ENCODE data around the gene SMIM23. TPM values are rescaled to one million over a fixed set of nuclear protein-coding genes. Genes with fewer than 3 reads are reported as not detected.

The SMIM23 gene
- not detected in 2 replicates for total RNA-seq (2022)
- not detected for Bru-seq, nascent RNA
- BruChase-seq, experiment 1, labeled RNA remaining after a 6-hour chase, result not detected
- BruChase-seq, experiment 2, labeled RNA remaining after a 2-hour chase, result not detected
- long read RNA-seq, result 0 reads

GRCh38 chr5:171785517-171785916 is at the start of gene SMIM23:
Gene SMIM23, plus strand, starts transcription at chr5:171785817. Its CDS starts 55 bp downstream, at chr5:171785872.
- TF ChIP-seq, protein P1, sequence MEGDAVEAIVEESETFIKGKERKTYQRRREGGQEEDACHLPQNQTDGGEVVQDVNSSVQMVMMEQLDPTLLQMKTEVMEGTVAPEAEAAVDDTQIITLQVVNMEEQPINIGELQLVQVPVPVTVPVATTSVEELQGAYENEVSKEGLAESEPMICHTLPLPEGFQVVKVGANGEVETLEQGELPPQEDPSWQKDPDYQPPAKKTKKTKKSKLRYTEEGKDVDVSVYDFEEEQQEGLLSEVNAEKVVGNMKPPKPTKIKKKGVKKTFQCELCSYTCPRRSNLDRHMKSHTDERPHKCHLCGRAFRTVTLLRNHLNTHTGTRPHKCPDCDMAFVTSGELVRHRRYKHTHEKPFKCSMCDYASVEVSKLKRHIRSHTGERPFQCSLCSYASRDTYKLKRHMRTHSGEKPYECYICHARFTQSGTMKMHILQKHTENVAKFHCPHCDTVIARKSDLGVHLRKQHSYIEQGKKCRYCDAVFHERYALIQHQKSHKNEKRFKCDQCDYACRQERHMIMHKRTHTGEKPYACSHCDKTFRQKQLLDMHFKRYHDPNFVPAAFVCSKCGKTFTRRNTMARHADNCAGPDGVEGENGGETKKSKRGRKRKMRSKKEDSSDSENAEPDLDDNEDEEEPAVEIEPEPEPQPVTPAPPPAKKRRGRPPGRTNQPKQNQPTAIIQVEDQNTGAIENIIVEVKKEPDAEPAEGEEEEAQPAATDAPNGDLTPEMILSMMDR (IDR thresholded peaks at IDR 0.05; ENCODE audit: unreplicated experiment), result no peak
- ChIA-PET CTCF (no interaction called here), POLR2A (no interaction called here)
- H3K4me1 Mint-ChIP-seq (ENCODE audit: insufficient read depth, unreplicated experiment), result peaks cover 10% of the 10 kb centered on the region
- no peak for DNase-seq (ENCODE audit: unreplicated experiment)
- no peaks in the 10 kb centered on the region for H3K36me3 Mint-ChIP-seq (ENCODE audit: insufficient read depth, unreplicated experiment)
- peaks cover 8% of the 10 kb centered on the region for H3K27me3 Mint-ChIP-seq (ENCODE audit: insufficient read depth, unreplicated experiment)
- no peak within 1 kb of the TSS for H3K27ac Mint-ChIP-seq (ENCODE audit: low read depth, unreplicated experiment)
- H3K9me3 Mint-ChIP-seq (ENCODE audit: unreplicated experiment), result peaks cover 10% of the 10 kb centered on the region
- no TSS peak for BruUV-seq (replicated peaks)
- intact Hi-C loops (cut with micrococcal nuclease), result no loop called here
- no peak within 1 kb of the TSS for H3K4me3 Mint-ChIP-seq (ENCODE audit: unreplicated experiment)

DNA sequence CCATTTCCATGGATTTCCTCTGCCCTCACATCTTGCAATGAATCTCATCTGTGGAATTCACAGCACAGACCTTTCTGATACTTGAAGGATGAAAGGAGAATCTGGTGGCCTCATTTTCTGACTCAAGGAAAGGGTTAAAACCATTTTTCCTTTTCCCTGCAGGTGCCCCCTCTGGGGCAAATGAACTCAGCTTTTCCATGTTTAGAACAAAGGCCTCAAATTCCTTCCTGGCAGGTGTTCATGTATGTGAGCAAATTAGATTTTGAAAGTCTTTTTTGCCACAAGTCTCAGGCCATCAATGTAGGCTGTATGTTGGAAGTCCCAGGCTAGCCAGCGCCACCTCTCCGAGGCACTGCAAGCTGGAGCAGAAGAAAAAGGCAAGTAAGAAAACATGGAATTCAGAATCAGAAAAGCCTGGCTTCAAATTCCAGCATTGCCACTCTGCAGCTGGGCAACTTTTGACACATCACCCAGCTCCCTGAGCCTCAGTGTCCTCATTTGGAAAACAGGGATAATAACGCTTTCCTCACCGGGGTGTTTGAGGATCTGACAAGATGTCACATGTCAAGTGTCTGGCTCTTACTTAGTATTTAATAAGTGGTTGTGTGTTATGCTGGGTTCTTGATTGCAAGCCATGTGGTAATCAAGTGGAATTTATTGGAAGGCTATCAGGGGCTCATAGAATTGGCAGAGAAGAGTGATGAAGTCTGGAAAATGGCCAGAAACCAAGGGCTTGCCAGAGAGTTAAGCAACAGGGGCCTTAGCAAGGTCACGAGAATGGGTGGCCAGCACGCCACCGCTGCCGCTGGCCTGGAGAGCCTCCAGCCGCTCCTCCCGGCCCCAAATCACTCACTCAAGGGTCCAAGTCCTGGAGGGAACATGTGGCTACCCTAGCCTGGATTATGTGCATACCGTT is 48.4 kb upstream of the SMIM23 start:
- Mint-ChIP-seq H3K4me1 (ENCODE audit: insufficient read depth, unreplicated experiment) (peaks cover 6% of the 10 kb centered on the region), H3K27ac (ENCODE audit: low read depth, unreplicated experiment) (no peak overlapping the region), H3K4me3 (ENCODE audit: unreplicated experiment) (no peak overlapping the region), H3K9me3 (ENCODE audit: unreplicated experiment) (no peaks in the 10 kb centered on the region), H3K27me3 (ENCODE audit: insufficient read depth, unreplicated experiment) (no peaks in the 10 kb centered on the region), H3K36me3 (ENCODE audit: insufficient read depth, unreplicated experiment) (no peaks in the 10 kb centered on the region)
- POLR2A ChIA-PET, result interaction anchor here (4.6 kb wide), 1 partner anchor 10 kb away, joined by 21 read pairs; no protein-coding TSS in a partner anchor
- intact Hi-C loops (cut with micrococcal nuclease), result no loop called here
- CTCF ChIA-PET, result interaction anchor here (0.6 to 1.6 kb wide), 4 partner anchors 10 to 400 kb away, joined by 3 to 4 read pairs (median 3); no protein-coding TSS in a partner anchor
- peak; percentile 67 for DNase-seq (ENCODE audit: unreplicated experiment)
- TF ChIP-seq, protein P1 (IDR thresholded peaks at IDR 0.05; ENCODE audit: unreplicated experiment), result no peak
- BruUV-seq (replicated peaks), result no TSS peak

GRCh38 chr5:171738501-171738900 is 47.1 kb upstream of the SMIM23 start:
- CTCF ChIA-PET, result interaction anchor here (1.3 to 1.6 kb wide), 2 partner anchors 9 to 401 kb away, joined by 3 read pairs; no protein-coding TSS in a partner anchor

More at GRCh38 chr5:171738501-171738900, 47.1 kb upstream of the SMIM23 start:
- Mint-ChIP-seq H3K4me1 (ENCODE audit: insufficient read depth, unreplicated experiment) (peaks cover 6% of the 10 kb centered on the region), H3K27me3 (ENCODE audit: insufficient read depth, unreplicated experiment) (no peaks in the 10 kb centered on the region), H3K36me3 (ENCODE audit: insufficient read depth, unreplicated experiment) (no peaks in the 10 kb centered on the region), H3K4me3 (ENCODE audit: unreplicated experiment) (no peak overlapping the region), H3K27ac (ENCODE audit: low read depth, unreplicated experiment) (no peak overlapping the region), H3K9me3 (ENCODE audit: unreplicated experiment) (no peaks in the 10 kb centered on the region)
- no TSS peak for BruUV-seq (replicated peaks)
- TF ChIP-seq, protein P1 (IDR thresholded peaks at IDR 0.05; ENCODE audit: unreplicated experiment), result no peak
- no peak for DNase-seq (ENCODE audit: unreplicated experiment)
- POLR2A ChIA-PET, result interaction anchor here (4.6 kb wide), 1 partner anchor 8 kb away, joined by 21 read pairs; no protein-coding TSS in a partner anchor
- intact Hi-C loops (cut with micrococcal nuclease), result no loop called here
